ENCODE measurements around the gene PRKG1.
A peak's percentile ranks its signal among the peaks of the same experiment; 100 is the strongest.

The PRKG1 gene

DNA sequence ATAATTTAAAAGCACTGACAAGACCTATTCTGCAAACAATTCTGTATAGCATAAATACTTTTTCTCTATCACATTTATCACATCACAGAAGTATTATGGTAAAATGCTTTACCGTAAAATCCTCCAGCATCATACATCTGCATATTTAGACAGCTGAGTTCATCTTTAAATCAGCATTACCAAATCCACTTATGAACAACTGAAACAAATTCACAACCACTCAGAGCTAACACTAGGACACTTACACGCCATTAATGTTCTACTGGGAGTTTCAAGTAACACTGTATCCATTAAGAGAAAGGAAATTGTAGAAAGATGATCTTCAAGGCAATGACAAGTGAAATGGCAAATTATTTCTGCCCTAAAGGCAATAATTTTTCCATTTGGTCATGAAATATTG lies 1134.1 kb downstream of the PRKG1 start:
- no peak overlapping the region for H3K4me3 ChIP-seq (ENCODE audit: low read length)
- TF ChIP-seq, protein P1, sequence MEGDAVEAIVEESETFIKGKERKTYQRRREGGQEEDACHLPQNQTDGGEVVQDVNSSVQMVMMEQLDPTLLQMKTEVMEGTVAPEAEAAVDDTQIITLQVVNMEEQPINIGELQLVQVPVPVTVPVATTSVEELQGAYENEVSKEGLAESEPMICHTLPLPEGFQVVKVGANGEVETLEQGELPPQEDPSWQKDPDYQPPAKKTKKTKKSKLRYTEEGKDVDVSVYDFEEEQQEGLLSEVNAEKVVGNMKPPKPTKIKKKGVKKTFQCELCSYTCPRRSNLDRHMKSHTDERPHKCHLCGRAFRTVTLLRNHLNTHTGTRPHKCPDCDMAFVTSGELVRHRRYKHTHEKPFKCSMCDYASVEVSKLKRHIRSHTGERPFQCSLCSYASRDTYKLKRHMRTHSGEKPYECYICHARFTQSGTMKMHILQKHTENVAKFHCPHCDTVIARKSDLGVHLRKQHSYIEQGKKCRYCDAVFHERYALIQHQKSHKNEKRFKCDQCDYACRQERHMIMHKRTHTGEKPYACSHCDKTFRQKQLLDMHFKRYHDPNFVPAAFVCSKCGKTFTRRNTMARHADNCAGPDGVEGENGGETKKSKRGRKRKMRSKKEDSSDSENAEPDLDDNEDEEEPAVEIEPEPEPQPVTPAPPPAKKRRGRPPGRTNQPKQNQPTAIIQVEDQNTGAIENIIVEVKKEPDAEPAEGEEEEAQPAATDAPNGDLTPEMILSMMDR (conservative IDR thresholded peaks at IDR 0.05; ENCODE audit: low read length) = no peak
- DNase-seq (ENCODE audit: low read depth) = no peak

DNA sequence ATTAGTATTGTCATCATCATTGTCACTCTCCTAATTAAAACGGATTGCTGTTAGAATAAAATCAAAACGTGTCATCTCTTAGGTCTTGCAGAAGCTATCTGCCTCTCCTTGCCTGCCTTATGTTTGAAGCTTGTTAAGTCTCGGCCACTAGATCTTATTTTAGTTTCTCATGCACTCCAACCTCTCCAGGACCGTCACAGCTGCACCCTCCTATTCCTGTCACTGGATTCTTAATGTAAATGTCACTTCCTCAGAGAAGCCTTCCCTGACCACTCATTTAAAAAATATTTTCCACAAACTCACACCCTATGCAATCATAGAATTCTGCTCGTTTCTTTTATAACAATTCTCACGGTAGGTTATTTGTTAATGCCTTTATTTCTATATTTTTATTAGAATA lies 1135.9 kb downstream of the PRKG1 start:
- TF ChIP-seq, protein P1 (conservative IDR thresholded peaks at IDR 0.05; ENCODE audit: low read length) = no peak
- H3K4me3 ChIP-seq (ENCODE audit: low read length) = no peak overlapping the region

DNA sequence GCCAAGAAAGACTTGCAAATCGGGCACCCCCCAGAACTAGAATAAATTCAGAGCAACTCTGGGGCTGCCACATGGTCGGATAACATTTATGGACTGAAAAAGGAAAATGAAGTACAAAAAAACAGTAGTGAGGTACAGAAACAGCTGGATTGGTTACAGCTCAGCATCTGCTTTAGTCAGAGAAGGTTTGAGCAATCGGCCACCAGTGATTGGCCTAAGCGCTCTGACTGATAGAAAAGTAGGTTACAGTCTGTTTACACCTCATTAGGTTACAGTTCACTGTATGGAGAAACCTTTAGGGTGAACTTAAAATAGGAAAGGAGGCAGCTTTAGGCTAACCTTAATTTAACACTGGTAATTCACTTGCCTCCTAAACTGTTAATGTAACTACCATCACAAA lies 1137.8 kb downstream of the PRKG1 start:
- DNase-seq (ENCODE audit: low read depth) = peak; percentile 8
- H3K4me3 ChIP-seq (ENCODE audit: low read length) = no peak overlapping the region
- TF ChIP-seq, protein P1 (conservative IDR thresholded peaks at IDR 0.05; ENCODE audit: low read length) = no peak

More for the DNA sequence above, 1135.9 kb downstream of the PRKG1 start:
- DNase-seq (ENCODE audit: low read depth) = no peak

DNA sequence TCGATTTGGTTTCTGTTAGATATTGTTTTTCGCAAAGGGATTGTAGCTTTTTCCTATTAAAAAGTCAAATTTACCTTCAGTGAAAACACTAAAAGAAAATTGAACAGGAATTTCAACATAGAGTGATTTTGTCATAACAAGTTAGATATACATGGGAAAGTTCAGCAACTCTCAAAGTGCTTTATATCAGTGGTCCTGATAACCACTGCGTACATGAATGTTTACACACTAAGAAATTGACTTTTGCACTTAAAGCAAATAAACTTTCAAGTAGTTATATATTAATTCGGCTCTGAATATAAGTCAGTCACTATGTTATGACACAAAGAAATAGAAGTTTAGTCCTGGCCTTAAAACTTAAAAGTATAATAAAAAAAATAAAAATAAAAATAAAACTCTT lies 1138.5 kb downstream of the PRKG1 start:
- TF ChIP-seq, protein P1 (conservative IDR thresholded peaks at IDR 0.05; ENCODE audit: low read length) = no peak
- no peak overlapping the region for H3K4me3 ChIP-seq (ENCODE audit: low read length)
- no peak for DNase-seq (ENCODE audit: low read depth)

DNA sequence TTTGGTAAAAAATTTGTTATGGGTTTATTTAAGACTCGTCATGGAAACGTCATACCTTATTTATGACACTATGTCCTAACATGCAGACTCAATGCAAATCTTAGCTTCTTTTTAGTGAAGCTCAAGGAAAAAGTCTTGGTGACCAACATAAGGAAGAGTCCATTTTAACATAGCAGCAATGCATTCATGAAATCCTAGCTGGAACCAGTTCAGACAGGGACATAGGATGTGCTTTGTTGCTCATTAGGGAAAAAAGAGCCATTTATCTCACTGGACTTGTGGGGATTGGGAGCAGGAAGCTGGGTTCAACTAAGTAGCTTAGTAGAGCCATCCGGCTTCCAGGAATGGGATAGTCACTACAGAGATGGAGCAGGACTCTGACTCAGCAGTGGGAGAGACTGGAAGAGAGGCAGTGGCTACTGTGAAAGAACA lies 1139.0 kb downstream of the PRKG1 start:
- no peak overlapping the region for H3K4me3 ChIP-seq (ENCODE audit: low read length)
- TF ChIP-seq, protein P1 (conservative IDR thresholded peaks at IDR 0.05; ENCODE audit: low read length) = no peak
- peak; percentile 52 for DNase-seq (ENCODE audit: low read depth)

DNA sequence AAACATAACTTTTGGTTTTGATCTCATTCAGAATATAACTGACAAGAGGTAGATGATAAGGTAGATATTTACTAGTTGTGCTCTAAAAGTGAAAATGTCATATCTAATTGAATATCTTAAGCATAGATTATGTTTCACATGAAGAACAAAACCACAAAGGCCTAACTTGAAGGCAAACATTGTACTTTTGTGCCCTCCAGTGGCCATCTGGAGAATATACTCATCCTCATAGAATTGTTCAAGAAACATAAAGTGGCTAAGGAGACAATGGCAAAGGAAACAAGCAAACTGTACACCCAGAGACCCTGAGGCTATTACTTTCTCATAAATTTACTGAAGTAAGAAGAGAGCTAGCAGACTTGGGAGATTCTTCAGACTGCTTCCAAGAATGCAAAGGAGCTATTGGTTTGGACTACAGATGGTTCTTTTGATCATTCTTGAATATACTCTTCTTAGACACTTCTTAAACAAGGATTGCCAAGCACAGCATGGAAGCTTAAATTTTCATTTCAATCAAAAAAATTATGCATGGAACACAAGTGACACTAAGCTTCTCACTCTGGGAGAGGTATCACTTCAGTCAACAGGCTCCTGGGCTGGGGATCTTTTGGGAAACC lies 1141.6 kb downstream of the PRKG1 start:
- TF ChIP-seq, protein P1 (conservative IDR thresholded peaks at IDR 0.05; ENCODE audit: low read length) = peak; percentile 82
- peak; percentile 74 for DNase-seq (ENCODE audit: low read depth)

DNA sequence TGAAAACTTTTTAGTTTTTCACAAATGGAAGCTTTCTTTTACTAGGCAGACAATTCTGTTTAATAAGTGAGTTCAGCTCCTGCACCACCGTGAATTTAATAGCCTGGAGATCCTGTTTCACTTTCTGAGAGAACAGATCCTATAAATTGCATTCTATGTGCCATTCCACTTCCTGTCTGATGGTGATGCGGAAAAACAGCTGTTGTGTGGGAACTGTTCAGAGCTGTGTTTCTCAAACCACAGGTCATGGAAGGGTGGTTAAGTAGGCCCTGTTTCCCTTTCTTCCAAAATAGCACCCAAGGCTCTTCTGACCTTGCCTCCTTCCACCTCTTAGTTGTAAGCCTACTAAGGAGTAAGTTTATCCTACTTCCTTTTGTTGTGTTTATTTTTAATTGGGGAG lies 1142.6 kb downstream of the PRKG1 start:
- DNase-seq (ENCODE audit: low read depth) = peak; percentile 81
- TF ChIP-seq, protein P1 (conservative IDR thresholded peaks at IDR 0.05; ENCODE audit: low read length) = no peak
- H3K4me3 ChIP-seq (ENCODE audit: low read length) = no peak overlapping the region

More for the DNA sequence above, 1141.6 kb downstream of the PRKG1 start:
- no peak overlapping the region for H3K4me3 ChIP-seq (ENCODE audit: low read length)

Data from AG10803 (cell line).